H9 (cell line): ENCODE measurements around the gene FAM83E. TPM values are rescaled to one million over a fixed set of nuclear protein-coding genes. Genes with fewer than 3 reads are reported as not detected.

Source experiments
- DNase-seq: peaks from one replicate; pipeline ENCODE4 v3.0.0-alpha.2; 2017
- H2AFZ ChIP-seq: one replicate; pipeline ENCODE4 v1.6.1; 2013; ENCODE audit warnings: mild to moderate bottlenecking, low read length, control low read depth, moderate library complexity
- H2AK5ac ChIP-seq: 2 replicates; pipeline ENCODE4 v1.6.1; 2013; ENCODE audit warnings: low read length, control low read depth, mixed read lengths; ENCODE audit not compliant: insufficient read length
- H2BK120ac ChIP-seq: one replicate; pipeline ENCODE4 v1.6.1; 2013; ENCODE audit warnings: low read depth, mild to moderate bottlenecking, low read length, control low read depth, inconsistent platforms; ENCODE audit not compliant: poor library complexity, severe bottlenecking
- H2BK12ac ChIP-seq: 2 replicates; pipeline ENCODE4 v1.6.1; 2013; ENCODE audit warnings: low read length, control low read depth, mixed read lengths, low read depth; ENCODE audit not compliant: insufficient read length
- H2BK15ac ChIP-seq: 2 replicates; pipeline ENCODE4 v1.6.1; 2013; ENCODE audit warnings: low read depth, low read length, control low read depth
- H2BK20ac ChIP-seq: one replicate; pipeline ENCODE4 v1.6.1; 2013; ENCODE audit warnings: low read depth, mild to moderate bottlenecking, low read length, control low read depth, inconsistent platforms; ENCODE audit not compliant: poor library complexity, severe bottlenecking
- H2BK5ac ChIP-seq: 2 replicates; pipeline ENCODE4 v1.6.1; 2013; ENCODE audit warnings: low read length, control low read depth, mixed read lengths; ENCODE audit not compliant: insufficient read length
- H3K14ac ChIP-seq: 2 replicates; pipeline ENCODE4 v1.6.1; 2013; ENCODE audit warnings: low read length, control low read depth; ENCODE audit not compliant: insufficient read depth
- H3K18ac ChIP-seq: 2 replicates; pipeline ENCODE4 v1.6.1; 2013; ENCODE audit warnings: low read depth, mild to moderate bottlenecking, mixed read lengths, low read length, control low read depth; ENCODE audit not compliant: insufficient read length
- H3K23ac ChIP-seq: 2 replicates; pipeline ENCODE4 v1.6.1; 2013; ENCODE audit warnings: low read length, control low read depth, mixed read lengths, low read depth; ENCODE audit not compliant: insufficient read length
- H3K23me2 ChIP-seq: 2 replicates; pipeline ENCODE4 v1.6.1; 2013; ENCODE audit warnings: low read depth, mild to moderate bottlenecking, mixed read lengths, low read length, control low read depth; ENCODE audit not compliant: insufficient read length, poor library complexity, severe bottlenecking
- H3K27ac ChIP-seq: 2 replicates; pipeline ENCODE4 v1.5.1; 2013; ENCODE audit warnings: low read length, control low read depth, mixed read lengths, low read depth; ENCODE audit not compliant: insufficient read length
- H3K27me3 ChIP-seq: 2 replicates; pipeline ENCODE4 v1.6.1; 2013; ENCODE audit warnings: low read length, control low read depth, inconsistent platforms; ENCODE audit not compliant: insufficient read depth
- H3K4ac ChIP-seq: 2 replicates; pipeline ENCODE4 v1.6.1; 2013; ENCODE audit warnings: low read depth, mild to moderate bottlenecking, control low read depth, inconsistent platforms, low read length, moderate library complexity
- H3K4me1 ChIP-seq: 2 replicates; pipeline ENCODE4 v1.6.1; 2013; ENCODE audit warnings: low read length, control low read depth, inconsistent platforms; ENCODE audit not compliant: insufficient read depth
- H3K4me2 ChIP-seq: 2 replicates; pipeline ENCODE4 v1.6.1; 2013; ENCODE audit warnings: low read length, control low read depth, mixed read lengths; ENCODE audit not compliant: insufficient read length, insufficient read depth
- H3K56ac ChIP-seq: 2 replicates; pipeline ENCODE4 v1.6.1; 2013; ENCODE audit warnings: low read depth, mild to moderate bottlenecking, mixed read lengths, low read length, control low read depth; ENCODE audit not compliant: insufficient read length
- H3K79me1 ChIP-seq: 2 replicates; pipeline ENCODE4 v1.6.1; 2013; ENCODE audit warnings: low read depth, mild to moderate bottlenecking, moderate library complexity, low read length, control low read depth, inconsistent platforms; ENCODE audit not compliant: insufficient read depth, poor library complexity, severe bottlenecking
- H3K79me2 ChIP-seq: 2 replicates; pipeline ENCODE4 v1.6.1; 2013; ENCODE audit warnings: low read length, control low read depth, inconsistent platforms; ENCODE audit not compliant: insufficient read depth
- H3K9ac ChIP-seq: 2 replicates; pipeline ENCODE4 v1.6.1; 2013; ENCODE audit warnings: low read length, control low read depth, mixed read lengths; ENCODE audit not compliant: insufficient read length; ENCODE audit errors: extremely low read depth
- H3K9me3 ChIP-seq: one replicate; pipeline ENCODE4 v1.6.1; 2013; ENCODE audit warnings: low read depth, low read length, inconsistent platforms; ENCODE audit not compliant: control insufficient read depth
- H3T11ph ChIP-seq: one replicate; pipeline ENCODE4 v1.6.1; 2013; ENCODE audit warnings: mild to moderate bottlenecking, low read length, control low read depth, inconsistent platforms
- H4K20me1 ChIP-seq: one replicate; pipeline ENCODE4 v1.6.1; 2013; ENCODE audit not compliant: control insufficient read depth, insufficient read length, insufficient read depth
- H4K5ac ChIP-seq: 2 replicates; pipeline ENCODE4 v1.6.1; 2013; ENCODE audit warnings: low read depth, mild to moderate bottlenecking, mixed read lengths, low read length, control low read depth; ENCODE audit not compliant: insufficient read length
- H4K8ac ChIP-seq: replicated peaks from 2 replicates; pipeline ENCODE4 v1.6.1; 2013; ENCODE audit warnings: low read length, control low read depth, mixed read lengths, low read depth; ENCODE audit not compliant: insufficient read length
- H4K91ac ChIP-seq: 2 replicates; pipeline ENCODE4 v1.6.1; 2013; ENCODE audit warnings: low read depth, mild to moderate bottlenecking, moderate library complexity, mixed read lengths, low read length, control low read depth; ENCODE audit not compliant: insufficient read length
- H3K27ac Mint-ChIP-seq, 3 experiments: 2 replicates in 2 of 3; 3 replicates in 1 of 3; pipeline ENCODE4 v1.8.0; 2020 to 2021; ENCODE audit warnings: mixed read lengths in 3 of 3, mild to moderate bottlenecking in 1 of 3, moderate library complexity in 1 of 3
- H3K27me3 Mint-ChIP-seq: 2 replicates; pipeline ENCODE4 v1.8.0; 2021; ENCODE audit warnings: low read depth, mild to moderate bottlenecking, moderate library complexity, mixed read lengths
- H3K36me3 Mint-ChIP-seq, 3 experiments: 2 replicates in 2 of 3; 3 replicates in 1 of 3; pipeline ENCODE4 v1.8.0; 2020 to 2021; ENCODE audit warnings: low read depth in 3 of 3, mixed read lengths in 3 of 3; ENCODE audit not compliant: insufficient read depth in 1 of 3
- H3K4me1 Mint-ChIP-seq, 2 experiments: 2 replicates each; pipeline ENCODE4 v1.8.0; 2020; ENCODE audit warnings: mixed read lengths in 2 of 2
- H3K4me3 Mint-ChIP-seq, 2 experiments: 2 replicates in 1 of 2; 3 replicates in 1 of 2; pipeline ENCODE4 v1.8.0; 2020 to 2021; ENCODE audit warnings: mild to moderate bottlenecking in 2 of 2, mixed read lengths in 2 of 2, moderate library complexity in 1 of 2
- H3K9me3 Mint-ChIP-seq, 2 experiments: 2 replicates in 1 of 2; 3 replicates in 1 of 2; pipeline ENCODE4 v1.8.0; 2020; ENCODE audit warnings: mild to moderate bottlenecking in 2 of 2, mixed read lengths in 2 of 2, moderate library complexity in 1 of 2
- CTCF ChIP-seq: fragments of 200-600 bp; sonication (generic); conservative IDR thresholded peaks from 3 replicates; pipeline ENCODE4 v1.8.0; 2021; ENCODE audit warnings: antibody characterized with exemption, mild to moderate bottlenecking
- WGBS: extraction: QIAGEN DNeasy Blood & Tissue Kit; methylation state at CpG from one replicate; pipeline ENCODE4 v1.1.7; 2013; ENCODE audit warnings: missing lambda C conversion rate, low lambda C conversion rate, mixed read lengths; ENCODE audit not compliant: insufficient read length; ENCODE audit errors: extremely low coverage; 5-methylcytosine and 5-hydroxymethylcytosine counted together
- total RNA-seq: library from RNA; stranded (reverse); gene quantifications from 2 replicates; pipeline ENCODE4 v1.2.1, GENCODE V29; 2021

The FAM83E gene
- total RNA-seq, 1 experiment from 2014 or later: 9.2 TPM

DNA sequence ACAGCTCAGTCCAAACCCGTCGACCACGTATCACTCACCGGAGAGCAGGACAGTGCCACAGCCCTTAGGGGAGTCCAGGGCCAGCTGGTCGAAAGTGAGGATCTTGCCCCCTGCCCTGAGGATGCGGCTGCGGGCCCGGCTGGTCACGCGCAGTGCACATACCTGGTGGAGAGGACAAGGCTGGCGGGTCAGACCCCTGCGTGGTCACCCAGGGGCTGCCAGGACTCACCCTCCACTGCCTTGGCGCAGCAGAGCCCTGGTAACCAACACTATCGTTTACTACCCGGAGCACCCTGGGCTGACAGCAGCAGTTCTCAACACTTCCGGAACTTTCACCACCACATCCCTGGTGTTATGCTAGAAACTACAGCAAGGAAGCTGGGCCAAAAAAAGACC lies 1.2 kb upstream of the FAM83E start:
- Histone ChIP-seq H4K20me1 (no peaks in the 10 kb centered on the region), H4K5ac (no peak overlapping the region), H4K8ac (no peak overlapping the region), H2BK12ac (no peak overlapping the region), H2BK120ac (no peak overlapping the region), H3K9me3 (no peaks in the 10 kb centered on the region), H4K91ac (no peak overlapping the region), H2AK5ac (no peak overlapping the region), H3K79me1 (peaks cover 4% of the 10 kb centered on the region), H2BK20ac (no peak overlapping the region), H3K23ac (no peak overlapping the region), H3K56ac (no peak overlapping the region), H3K27me3 (no peaks in the 10 kb centered on the region), H3K14ac (no peak overlapping the region), H3K4me1 (peaks cover 3% of the 10 kb centered on the region; the same call in 1 of the 2 replicates), H3K79me2 (peaks cover 18% of the 10 kb centered on the region), H3K9ac (no peak overlapping the region), H2AFZ (no peak overlapping the region), H3K23me2 (peaks cover 10% of the 10 kb centered on the region), H2BK5ac (no peak overlapping the region), H3K4ac (no peak overlapping the region), H3K4me2 (no peak overlapping the region), H2BK15ac (no peak overlapping the region), H3K18ac (no peak overlapping the region), H3K27ac (no peak overlapping the region), H3T11ph (no peak overlapping the region)
- no peak for DNase-seq
- no CpG with 5 or more reads among the region's 16 CpGs for WGBS
- no peaks in the 10 kb centered on the region; the same call in 1 of the 2 replicates for H3K27me3 Mint-ChIP-seq
- H3K36me3 Mint-ChIP-seq: peaks cover 36 to 56% (median 53%) of the 10 kb centered on the region in 3 experiments
- no peaks in the 10 kb centered on the region; a peak in 1 of 5 replicates for H3K9me3 Mint-ChIP-seq
- H3K4me3 Mint-ChIP-seq: peak overlapping the region; percentile 97 to 99
- no peak for TF ChIP-seq CTCF
- peaks cover 40 to 54% of the 10 kb centered on the region in 2 experiments for H3K4me1 Mint-ChIP-seq
- peak overlapping the region in 2 of 3 experiments; percentile 89 to 96; a peak in 3 of 7 replicates for H3K27ac Mint-ChIP-seq
